HG03457 (cell line): Measurements from ENCODE around the gene DERA.
"Not testable (repeated sequence)": the region's sequence is repeated elsewhere in the genome, so short reads cannot be mapped to it uniquely, and the experiment has no call there.

Experiments
- ATAC-seq: cut with Tn5 transposase; IDR thresholded peaks from one replicate; pipeline ENCODE4 v1.9.1; 2021; ENCODE audit warnings: moderate number of reproducible peaks; ENCODE audit not compliant: unreplicated experiment

Gene DERA

DNA sequence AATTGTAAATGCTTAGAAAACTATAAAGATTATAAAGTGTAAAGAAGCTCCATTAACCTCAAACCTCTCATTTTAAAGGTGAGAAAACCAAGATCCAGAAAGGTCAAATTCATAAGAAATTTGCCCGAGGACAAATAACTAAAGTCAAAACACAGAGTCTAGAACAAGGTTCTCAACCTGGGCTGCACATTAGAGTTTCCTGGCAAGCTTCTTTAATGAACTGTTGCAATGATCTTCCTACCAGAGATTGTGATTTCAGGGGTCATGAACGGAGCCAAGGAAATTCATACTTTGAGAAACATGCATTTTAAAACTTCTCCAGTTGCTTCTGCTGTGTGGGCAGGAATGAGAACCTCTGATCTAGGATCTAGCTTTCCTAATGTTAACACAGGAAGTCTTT is 86.8 kb downstream of the DERA start:
- ATAC-seq: no peak

DNA sequence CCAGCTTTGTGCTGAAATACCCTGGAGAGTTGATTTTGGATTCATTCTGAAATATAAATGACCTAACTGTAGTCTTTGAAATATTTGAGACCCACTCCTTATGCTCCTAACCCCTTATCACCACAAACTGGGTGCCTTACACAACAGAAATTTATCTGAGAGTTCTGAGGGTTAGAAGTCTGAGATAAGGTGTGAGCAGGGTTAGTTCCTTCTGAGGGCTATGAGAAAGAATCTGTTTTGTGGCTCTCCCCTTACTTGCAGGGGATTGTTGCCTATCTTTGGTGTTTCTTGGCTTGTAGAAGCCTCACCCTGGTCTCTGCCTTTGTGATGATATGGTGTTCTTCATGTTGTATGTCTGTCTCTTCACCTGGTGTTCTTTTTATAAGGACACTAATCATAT is 91.7 kb downstream of the DERA start:
- ATAC-seq: no peak

DNA sequence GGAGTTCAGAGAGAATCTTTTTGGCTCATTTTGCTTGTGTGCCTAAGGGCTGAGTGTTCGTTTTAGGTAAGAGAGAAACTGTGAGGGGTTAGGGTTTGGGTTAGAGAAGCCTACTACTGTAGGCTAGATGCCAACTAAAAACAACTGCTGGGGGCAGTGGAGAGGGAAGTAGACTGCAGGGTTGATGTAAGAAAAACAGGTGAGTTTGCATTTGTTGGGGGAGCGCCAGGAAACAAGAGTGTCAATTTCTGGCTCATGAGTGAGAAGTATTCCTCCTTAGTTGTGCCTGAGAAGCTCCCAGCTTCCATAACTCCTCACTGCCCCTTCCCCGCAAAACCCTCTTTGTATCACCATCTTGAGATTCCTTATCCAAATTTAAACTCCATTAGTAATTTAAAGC is 92.3 kb downstream of the DERA start:
- ATAC-seq: no peak

DNA sequence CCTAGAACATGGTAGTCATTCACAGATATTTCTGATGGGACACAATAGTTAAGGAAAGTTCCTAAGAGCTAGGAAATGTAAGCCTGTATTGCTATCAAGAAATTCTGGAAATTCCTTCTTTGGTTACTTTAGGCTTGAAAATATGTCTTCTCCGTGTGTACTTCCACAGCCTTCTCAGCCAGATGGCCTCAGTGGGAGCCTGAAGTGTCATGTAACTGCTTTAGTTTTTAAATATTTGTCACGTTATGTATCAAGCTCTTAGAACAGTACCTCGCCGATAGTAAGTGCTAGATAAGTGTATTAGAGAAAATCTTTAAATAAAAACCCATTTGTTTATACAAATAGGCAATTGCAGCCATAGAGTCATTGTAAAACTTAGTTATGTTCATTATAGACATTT is 95.6 kb downstream of the DERA start:
- no peak for ATAC-seq

DNA sequence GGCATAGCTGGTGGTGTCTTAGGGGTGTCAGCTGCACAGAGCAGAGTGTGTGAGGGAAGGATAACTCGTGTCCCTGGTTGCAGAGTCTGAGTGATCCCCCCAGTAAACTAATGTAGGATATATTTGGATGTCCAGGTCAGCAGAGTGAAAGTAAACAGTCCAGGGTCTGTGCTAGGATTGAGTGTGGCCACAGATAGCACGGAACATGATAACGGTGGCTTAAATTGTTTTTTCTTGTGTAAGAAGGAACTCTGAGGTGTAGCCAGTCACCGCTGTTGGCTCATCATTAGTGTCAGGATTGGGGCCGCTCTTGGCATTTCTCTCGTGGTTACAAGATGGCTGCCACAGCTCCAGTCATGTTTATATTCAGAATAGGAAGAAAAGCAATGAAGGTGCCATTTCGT is 97.3 kb downstream of the DERA start:
- no peak for ATAC-seq

DNA sequence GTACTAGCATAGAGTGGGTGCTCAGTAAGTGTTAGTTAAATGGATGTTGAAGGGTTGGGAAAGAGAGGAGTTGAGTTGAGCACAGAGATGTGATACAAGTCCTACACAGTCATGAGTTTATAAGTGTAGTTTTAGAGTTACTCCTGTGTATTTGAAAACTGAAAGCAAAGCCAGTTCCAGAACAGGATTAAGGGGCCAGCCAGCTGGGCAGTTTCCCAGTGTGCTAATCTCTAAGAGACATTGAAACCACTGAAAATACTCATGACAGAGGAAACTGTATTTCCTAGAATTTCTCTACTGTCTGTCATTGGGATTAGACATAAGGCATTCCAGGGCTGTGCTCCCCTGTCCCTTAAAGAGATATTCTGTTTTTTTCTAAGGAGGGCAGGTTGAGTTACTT is 101.0 kb downstream of the DERA start:
- no peak for ATAC-seq

DNA sequence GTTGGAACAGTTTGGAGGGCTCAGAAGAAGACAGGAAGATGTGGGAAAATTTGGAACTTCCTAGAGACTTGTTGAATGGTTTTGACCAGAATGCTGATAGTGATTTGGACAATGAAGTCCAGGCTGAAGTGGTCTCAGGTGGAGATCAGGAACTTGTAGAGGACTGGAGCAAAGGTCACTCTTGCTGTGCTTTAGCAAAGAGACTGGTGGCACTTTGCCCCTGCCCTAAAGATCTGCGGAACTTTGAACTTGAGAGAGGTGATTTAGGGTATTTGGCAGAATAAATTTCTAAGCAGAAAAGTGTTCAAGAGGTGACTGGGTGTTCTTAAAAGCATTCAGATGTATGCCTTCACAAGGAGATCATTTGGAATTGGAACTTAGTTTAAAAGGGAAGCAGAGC is 102.6 kb downstream of the DERA start:
- ATAC-seq: not testable (repeated sequence)

DNA sequence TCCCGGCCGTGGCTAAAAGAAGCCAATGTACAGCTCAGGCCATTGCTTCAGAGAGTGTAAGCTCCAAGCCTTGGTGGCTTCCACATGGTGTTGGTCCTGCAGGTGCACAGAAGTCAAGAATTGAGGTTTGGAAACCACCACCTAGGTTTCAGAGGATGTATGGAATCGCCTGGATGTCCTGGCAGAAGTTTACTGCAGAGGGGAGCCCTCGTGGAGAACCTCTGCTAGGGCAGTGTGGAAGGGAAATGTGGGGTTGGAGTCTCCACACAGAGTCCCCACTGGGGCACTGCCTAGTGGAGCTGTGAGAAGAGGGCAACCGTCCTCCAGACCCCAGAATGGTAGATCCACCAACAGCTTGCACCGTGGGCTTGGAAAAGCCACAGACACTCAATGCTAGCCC is 103.3 kb downstream of the DERA start:
- not testable (repeated sequence) for ATAC-seq

DNA sequence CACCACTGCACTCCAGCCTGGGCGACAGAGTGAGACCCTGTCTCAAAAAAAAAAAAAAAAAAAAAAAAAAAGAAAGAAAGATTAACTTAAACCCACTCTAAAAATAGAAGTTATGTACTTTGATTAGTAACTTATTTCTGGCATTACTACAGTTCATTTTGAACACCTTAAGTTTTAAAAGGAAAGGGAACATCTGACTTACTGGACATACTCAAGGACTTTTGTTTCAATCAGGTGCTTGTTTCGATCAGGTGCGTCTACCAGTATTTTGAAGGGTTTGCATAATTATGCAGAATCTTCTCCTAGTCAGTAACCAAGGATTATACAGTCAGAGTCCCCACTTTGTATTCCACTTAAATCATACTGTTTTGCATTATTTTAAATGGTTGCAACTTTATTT is 105.6 kb downstream of the DERA start:
- no peak for ATAC-seq

DNA sequence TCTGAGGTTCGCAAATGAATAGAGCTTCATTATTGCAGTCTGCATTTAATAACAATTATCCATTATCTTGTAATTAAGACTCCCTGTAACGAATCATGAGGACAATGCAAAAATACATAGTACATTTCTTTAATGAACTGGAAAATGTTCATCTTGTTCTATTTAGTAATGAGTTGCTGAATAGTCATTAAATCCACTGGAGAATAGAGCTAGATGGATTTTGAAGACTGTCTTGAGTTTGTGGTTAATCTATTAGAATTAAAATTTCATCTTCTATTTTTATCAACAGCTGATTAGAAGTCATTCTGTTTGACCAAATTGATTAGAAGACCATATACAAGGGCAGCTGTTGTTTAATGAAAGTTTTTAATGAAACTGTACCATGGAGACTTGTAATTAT is 107.2 kb downstream of the DERA start:
- ATAC-seq: no peak

DNA sequence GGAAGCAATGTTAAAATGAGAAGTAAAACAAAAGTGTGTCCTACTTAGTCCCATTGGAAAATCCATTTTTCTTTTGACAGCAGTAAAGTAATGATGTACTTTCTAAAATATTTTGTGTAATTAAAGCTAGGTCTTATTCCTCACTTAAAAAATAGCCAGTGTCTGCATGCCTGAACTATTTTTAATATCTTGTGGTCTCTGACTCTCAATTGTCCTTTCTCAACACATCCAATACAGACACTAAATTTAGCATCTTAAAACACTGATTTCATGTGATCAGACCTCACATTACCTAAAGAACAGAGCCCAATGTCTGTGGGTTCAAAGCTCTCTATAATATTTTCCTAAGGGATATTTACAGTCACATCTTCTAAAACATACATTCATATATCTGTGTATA is 108.0 kb downstream of the DERA start:
- no peak for ATAC-seq

DNA sequence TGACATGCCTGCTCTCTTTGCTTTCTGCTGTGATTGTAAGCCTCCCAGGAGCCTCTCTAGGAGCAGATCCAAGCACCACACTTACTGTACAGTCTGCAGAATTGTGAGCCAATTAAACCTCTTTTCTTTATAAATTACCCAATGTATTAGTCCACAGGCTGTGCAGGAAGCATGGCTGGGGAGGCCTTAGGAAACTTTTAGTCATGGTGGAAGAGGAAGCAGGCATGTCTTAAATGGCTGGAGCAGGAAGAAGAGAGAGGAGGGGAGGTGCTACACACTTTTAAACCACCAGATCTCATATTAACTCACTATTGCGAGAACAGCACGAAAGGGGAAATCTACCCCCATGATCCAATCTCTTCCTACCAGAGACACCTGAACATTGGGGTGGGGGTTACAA is 108.9 kb downstream of the DERA start:
- ATAC-seq: no peak

DNA sequence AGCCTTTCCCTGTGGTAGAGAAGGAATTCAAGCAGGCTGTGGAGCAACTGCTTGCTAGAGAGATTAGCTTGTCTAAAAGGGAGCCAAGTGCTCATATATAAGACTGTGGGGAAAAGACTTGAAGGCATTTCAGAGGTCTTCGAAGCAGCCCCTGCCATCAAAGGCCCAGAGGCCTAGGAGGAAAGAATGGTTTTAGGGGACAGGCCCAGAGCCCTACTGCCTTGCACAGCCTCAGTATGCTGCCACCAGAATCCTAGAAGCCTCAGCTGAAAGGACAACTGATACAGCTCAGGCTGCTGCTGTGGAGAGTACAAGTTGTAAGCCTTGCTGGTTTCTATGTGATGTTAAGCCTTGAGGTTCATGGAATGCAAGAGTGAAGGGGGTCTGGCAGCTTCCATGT is 109.9 kb downstream of the DERA start:
- no peak for ATAC-seq

DNA sequence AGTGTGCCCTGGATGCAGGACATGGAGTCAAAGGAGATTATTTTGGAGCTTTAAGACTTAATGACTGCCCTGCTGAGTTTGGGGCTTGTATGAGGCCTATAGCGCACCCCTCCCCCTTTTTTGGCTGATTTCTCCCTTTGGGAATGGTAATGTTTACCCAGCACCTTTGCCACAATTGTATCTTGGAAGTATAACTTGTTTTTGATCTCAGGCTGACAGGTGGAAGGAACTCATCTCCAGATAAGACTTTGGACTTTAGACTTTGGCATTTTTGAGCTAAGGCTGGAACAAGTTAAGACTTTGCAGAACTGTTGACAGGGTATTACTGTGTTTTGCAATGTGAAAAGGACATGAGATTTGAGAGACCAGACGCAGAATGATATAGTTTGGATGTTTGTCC is 110.5 kb downstream of the DERA start:
- no peak for ATAC-seq

DNA sequence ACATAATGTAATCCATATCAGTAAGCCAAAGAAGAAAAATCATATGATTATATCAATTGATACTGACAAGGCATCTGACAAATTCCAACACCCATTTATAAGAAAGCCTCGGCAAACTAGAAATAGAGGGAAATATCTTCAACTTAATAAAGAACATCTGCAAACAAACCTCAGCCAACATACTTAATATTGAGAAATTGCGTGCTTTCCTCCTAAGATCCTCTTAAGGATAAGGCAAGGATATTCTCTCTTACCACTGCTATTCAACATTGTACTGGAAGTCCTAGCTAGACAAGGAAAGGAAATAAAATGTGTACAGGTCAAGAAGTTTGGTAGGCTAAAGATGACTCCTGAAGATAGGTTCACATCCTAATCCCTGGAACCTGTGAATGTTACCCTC is 115.9 kb downstream of the DERA start:
- ATAC-seq: no peak

DNA sequence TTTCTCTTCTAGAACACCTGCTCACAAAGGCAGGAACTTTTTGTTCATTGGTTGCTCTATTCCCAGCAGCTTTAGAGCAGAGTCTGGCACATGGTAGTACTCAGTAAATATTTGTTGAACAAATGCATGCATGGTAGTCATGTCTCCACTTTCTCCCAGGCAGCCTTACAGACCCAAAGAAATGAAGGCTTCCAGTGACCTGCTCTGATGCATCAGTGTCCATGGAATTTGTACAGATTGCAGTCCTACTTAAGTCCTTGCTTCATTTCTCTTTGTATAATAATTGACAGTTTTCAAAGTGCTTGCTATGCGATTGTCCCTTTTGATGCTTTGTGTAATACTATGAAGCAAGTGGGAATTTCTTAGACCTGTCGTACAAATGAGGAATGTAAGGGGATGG is 119.6 kb downstream of the DERA start:
- ATAC-seq: no peak

DNA sequence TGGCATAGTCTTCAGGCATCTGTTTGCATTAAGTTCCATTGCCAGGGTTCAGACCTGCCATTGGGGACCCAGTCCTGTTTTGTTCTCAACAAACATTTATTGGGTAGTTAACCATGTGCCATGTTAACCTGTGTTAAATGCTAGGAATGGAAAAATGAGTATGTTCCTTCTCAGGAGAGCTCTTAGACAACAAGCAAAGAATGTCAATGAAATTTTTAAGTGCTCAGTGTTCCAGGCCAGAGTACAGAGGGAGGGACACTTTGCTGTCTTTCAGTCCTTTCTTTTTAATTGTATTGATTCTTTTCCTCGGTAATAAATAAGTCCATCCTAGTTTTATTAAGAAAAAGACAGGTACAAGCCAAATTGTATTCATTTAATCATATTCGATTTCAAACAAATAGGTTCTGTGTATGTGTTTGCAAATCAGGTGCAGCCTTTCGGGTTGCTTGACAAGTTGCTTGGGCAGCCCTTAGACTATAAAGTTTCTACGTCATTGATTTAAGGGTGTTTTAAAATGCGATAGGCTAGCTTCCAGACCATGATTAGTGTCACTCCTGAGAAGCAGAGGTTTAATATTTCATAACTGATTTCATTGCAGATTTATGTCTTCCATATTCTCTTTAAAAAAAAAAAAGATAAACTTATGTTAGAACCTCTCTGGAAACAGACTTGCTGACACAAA is 123.1 kb downstream of the DERA start:
- ATAC-seq: no peak

DNA sequence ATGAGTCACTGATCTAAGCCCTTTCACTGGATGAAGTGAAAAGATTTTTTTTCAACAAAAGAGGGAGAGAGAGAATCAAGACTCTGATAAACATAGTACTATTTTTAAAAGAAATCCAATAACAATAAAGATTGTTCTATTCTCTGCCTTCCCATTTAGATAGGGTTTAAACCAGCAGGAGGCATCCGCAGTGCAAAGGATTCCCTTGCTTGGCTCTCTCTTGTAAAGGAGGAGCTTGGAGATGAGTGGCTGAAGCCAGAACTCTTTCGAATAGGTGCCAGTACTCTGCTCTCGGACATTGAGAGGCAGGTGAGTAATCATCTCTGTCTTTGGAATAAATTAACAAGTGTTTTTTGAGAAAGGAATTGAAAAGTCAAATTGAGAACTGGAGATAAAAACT is 124.9 kb downstream of the DERA start:
- no peak for ATAC-seq

DNA sequence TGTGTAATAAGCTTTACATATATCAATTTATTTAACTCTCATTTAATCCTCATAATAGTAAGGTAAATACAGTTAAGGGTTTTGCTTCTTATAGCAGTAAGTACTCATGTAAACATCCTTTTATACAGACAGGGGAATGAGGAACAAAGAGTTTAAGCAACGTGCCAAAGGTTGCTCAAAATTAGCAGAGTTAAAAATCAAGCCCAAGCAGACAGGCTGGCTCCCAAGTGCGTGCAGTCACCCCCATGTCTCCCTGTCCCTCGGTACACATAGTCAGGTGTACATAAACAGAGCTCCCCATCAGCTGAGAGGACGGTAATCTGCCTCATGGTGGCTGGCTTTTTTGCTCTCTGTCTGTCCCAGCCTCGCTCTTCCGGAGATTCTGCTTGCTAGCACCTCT is 126.4 kb downstream of the DERA start:
- no peak for ATAC-seq

DNA sequence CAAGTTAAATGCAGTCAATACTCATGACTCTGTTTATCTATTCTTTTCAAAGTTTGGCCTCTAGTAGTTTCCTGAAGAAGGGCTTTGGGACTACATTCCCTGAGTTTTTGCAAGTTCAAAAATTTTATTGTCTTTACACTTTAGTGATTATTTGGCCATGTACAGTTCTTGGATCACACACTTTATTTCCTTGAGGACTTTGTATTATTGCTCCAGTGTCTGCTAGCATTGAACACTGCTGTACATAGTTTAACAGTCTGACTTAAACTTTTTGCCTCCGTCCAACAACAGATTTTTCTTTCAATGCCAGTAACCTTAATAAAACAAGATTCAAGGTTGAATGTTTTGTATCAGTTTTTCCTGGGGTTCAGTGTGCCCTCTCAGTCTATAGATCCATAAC is 132.3 kb downstream of the DERA start:
- no peak for ATAC-seq

DNA sequence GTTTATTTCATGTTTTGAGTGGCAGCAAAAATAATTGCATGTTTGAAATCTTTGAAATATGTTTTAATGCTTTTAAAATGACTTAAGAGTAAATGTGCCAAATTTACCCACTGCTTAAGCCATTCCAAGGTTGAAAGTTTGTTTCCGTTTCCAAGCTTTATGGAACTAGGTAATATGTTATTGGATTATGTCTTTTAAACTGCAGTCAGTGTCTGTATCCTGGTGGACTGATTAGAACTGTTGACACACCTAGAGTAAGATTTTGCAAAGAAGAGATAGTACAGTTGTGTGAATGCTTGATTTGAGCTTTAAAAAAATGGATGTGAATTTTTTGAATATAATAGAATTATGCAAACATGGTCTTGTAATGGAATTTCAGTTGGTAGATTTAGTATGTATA is 135.1 kb downstream of the DERA start:
- ATAC-seq: no peak

DNA sequence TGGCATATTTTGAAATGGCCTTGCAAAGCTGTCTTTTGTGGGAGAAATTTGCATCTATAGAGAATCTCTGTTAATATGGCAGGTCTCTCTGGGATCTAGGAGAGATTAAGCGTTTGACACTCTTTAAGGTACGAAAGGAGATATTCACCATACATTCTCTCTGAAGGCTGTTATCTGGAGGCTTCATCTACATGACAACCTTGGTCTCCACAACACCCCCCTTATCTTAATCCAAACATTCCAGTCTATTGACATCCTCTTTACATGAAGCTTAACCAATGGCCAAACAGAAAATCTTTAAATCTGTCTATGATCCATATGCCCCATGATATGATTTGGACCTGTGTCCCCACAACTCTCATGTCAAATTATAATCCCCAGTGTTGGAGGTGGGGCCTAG is 137.4 kb downstream of the DERA start:
- no peak for ATAC-seq

DNA sequence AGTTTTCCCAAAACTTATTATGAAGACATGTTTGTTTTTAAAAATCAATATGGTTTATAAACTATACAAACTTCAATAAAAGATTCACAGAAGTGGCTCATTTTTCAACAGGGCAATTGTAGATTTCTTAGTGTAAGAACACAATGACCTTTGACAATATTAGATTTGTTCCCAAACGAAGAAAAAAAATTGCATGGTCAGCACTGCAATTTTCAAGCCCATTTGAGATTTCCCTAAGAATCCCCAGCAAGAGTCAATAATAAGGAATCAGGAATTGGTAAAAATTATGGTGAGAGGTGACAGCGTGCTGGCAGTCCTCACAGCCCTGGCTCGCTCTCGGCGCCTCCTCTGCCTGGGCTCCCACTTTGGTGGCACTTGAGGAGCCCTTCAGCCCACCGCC is 145.8 kb downstream of the DERA start:
- no peak for ATAC-seq

DNA sequence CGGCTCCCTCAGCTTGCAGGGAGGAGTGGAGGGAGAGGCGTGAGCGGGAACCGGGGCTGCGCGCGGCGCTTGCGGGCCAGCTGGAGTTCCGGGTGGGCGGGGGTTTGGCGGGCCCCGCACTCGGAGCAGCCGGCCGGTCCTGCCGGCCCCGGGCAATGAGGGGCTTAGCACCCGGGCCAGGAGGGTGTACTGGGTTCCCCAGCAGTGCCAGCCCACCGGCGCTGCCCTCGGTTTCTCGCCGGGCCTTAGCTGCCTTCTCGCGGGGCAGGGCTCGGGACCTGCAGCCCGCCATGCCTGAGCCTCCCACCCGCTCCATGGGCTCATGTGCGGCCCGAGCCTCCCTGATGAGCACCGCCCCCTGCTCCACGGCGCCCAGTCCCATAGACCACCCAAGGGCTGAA is 146.2 kb downstream of the DERA start:
- ATAC-seq: not testable (repeated sequence)
